SKM-1 (cell line): ENCODE measurements around the gene AQP2.

Experiments used
- DNase-seq: peaks from one replicate; lab custom pipeline; 2025; ENCODE audit not compliant: unreplicated experiment; lab: John Stamatoyannopoulos, UW

AQP2 gene

GRCh38 chr12:49939707-49940106 lies 10.8 kb upstream of the AQP2 start:
- DNase-seq, result no peak

GRCh38 chr12:49941556-49942511 lies 8.7 kb upstream of the AQP2 start:
- DNase-seq, result no peak

- no peak for DNase-seq
Measured at GRCh38 chr12:49942512-49942893, 8.0 kb upstream of the AQP2 start.

- DNase-seq, result no peak
Measured at GRCh38 chr12:49942921-49943624, 7.5 kb upstream of the AQP2 start.

GRCh38 chr12:49943625-49943960 lies 6.9 kb upstream of the AQP2 start:
- no peak for DNase-seq

- DNase-seq, result no peak
Measured at GRCh38 chr12:49944046-49944445, 6.5 kb upstream of the AQP2 start.

- DNase-seq, result no peak
Measured at GRCh38 chr12:49944718-49945117, 5.8 kb upstream of the AQP2 start.

GRCh38 chr12:49945394-49946080 lies 5.0 kb upstream of the AQP2 start:
- DNase-seq, result peak; percentile 34

- DNase-seq, result no peak
Measured at GRCh38 chr12:49946086-49946485, 4.5 kb upstream of the AQP2 start.

GRCh38 chr12:49946497-49946896 lies 4.0 kb upstream of the AQP2 start:
- no peak for DNase-seq

GRCh38 chr12:49947593-49948226 lies 2.8 kb upstream of the AQP2 start:
- DNase-seq, result no peak

- DNase-seq, result no peak
Measured at GRCh38 chr12:49948866-49949845, 1.4 kb upstream of the AQP2 start.

- DNase-seq, result no peak
Measured at GRCh38 chr12:49949866-49950265, 671 bp upstream of the AQP2 start.

- no peak for DNase-seq
Measured at GRCh38 chr12:49951411-49952240, 1.1 kb downstream of the AQP2 start.

- no peak for DNase-seq
Measured at GRCh38 chr12:49952391-49953055, 2.0 kb downstream of the AQP2 start.

GRCh38 chr12:49953151-49953550 lies 2.6 kb downstream of the AQP2 start:
- DNase-seq, result no peak

GRCh38 chr12:49953961-49954846 lies 3.7 kb downstream of the AQP2 start:
- DNase-seq, result no peak
